ENCODE data around the gene ITFG1. TPM values are rescaled to one million over a fixed set of nuclear protein-coding genes. Genes with fewer than 3 reads are reported as not detected.
"Not testable (repeated sequence)": the region's sequence is repeated elsewhere in the genome, so short reads cannot be mapped to it uniquely, and the experiment has no call there.

The ITFG1 gene
- total and polyA plus RNA-seq, 7 donors, result 12.0 to 59.3 (median 36.0) TPM

- TF ChIP-seq POLR2AphosphoS5 (IDR thresholded peaks at IDR 0.05) (no peak), POLR2A (IDR thresholded peaks at IDR 0.05) (no peak), EP300 (IDR thresholded peaks at IDR 0.05) (no peak), CTCF (IDR thresholded peaks at IDR 0.05) (no peak)
- intact Hi-C loops (cut with DNase I), result no loop called here
- WGBS, 2 donors, result 97 to 98% methylated on average over 3 of the region's 3 CpGs
These were observed 11.1 kb downstream of the ITFG1 start for GRCh38 chr16:47449788-47450187.

GRCh38 chr16:47448830-47449575 lies 11.9 kb downstream of the ITFG1 start:
- intact Hi-C loops (cut with DNase I), result no loop called here
- Histone ChIP-seq H3K36me3 (peaks cover 0 to 66% (median 19%) of the 10 kb centered on the region in 4 donors), H3K27ac (no peak overlapping the region), H3K27me3 (no peaks in the 10 kb centered on the region), H3K4me3 (no peak overlapping the region), H3K9me3 (no peaks in the 10 kb centered on the region), H3K4me1 (no peaks in the 10 kb centered on the region)
- DNase-seq, result no peak
- WGBS, 2 donors, result 27 to 80% methylated on average over 3 of the region's 3 CpGs
- TF ChIP-seq POLR2A (IDR thresholded peaks at IDR 0.05) (no peak), EP300 (IDR thresholded peaks at IDR 0.05) (no peak), CTCF (IDR thresholded peaks at IDR 0.05) (no peak), POLR2AphosphoS5 (IDR thresholded peaks at IDR 0.05) (no peak)

More at GRCh38 chr16:47449788-47450187, 11.1 kb downstream of the ITFG1 start:
- DNase-seq, result no peak
- no peak overlapping the region for H3K4me3 ChIP-seq
- H3K9me3 ChIP-seq, result no peaks in the 10 kb centered on the region
- no peaks in the 10 kb centered on the region for H3K4me1 ChIP-seq
- H3K27me3 ChIP-seq, result no peaks in the 10 kb centered on the region
- H3K27ac ChIP-seq, result no peak overlapping the region
- peaks cover 0 to 74% (median 19%) of the 10 kb centered on the region in 4 donors for H3K36me3 ChIP-seq

- H3K4me1 ChIP-seq, result no peaks in the 10 kb centered on the region
- H3K9me3 ChIP-seq, result no peaks in the 10 kb centered on the region
- H3K36me3 ChIP-seq, result peaks cover 0 to 47% (median 5%) of the 10 kb centered on the region in 4 donors
- no peaks in the 10 kb centered on the region for H3K27me3 ChIP-seq
- no peak for DNase-seq
- TF ChIP-seq CTCF (IDR thresholded peaks at IDR 0.05), result no peak
- no peak for TF ChIP-seq POLR2AphosphoS5 (IDR thresholded peaks at IDR 0.05)
- TF ChIP-seq POLR2A (IDR thresholded peaks at IDR 0.05), result no peak
- H3K27ac ChIP-seq, result no peak overlapping the region
- no peak overlapping the region for H3K4me3 ChIP-seq
- intact Hi-C loops (cut with DNase I), result no loop called here
- WGBS, 2 donors, result 97 to 98% methylated on average over 3 of the region's 3 CpGs
These were observed 14.4 kb downstream of the ITFG1 start for GRCh38 chr16:47446431-47446830.

- H3K27me3 ChIP-seq; H3K27ac ChIP-seq; H3K9me3 ChIP-seq; H3K4me3 ChIP-seq; intact Hi-C loops (cut with DNase I); H3K4me1 ChIP-seq; DNase-seq: not testable (repeated sequence)
- H3K36me3 ChIP-seq, result peaks cover 0 to 23% (median 0%) of the 10 kb centered on the region in 4 donors
These were observed 18.0 kb downstream of the ITFG1 start for GRCh38 chr16:47442884-47443283.

GRCh38 chr16:47440066-47440465 lies 20.8 kb downstream of the ITFG1 start:
- WGBS, 2 donors, result 89 to 91% methylated on average over 3 of the region's 3 CpGs
- H3K9me3 ChIP-seq; DNase-seq; H3K27ac ChIP-seq; intact Hi-C loops (cut with DNase I); H3K4me1 ChIP-seq; H3K4me3 ChIP-seq; H3K27me3 ChIP-seq: not testable (repeated sequence)
- peaks cover 0 to 11% (median 0%) of the 10 kb centered on the region in 4 donors for H3K36me3 ChIP-seq

GRCh38 chr16:47434274-47434673 lies 26.6 kb downstream of the ITFG1 start:
- H3K27me3 ChIP-seq; H3K4me3 ChIP-seq; H3K36me3 ChIP-seq; H3K27ac ChIP-seq; intact Hi-C loops (cut with DNase I); H3K4me1 ChIP-seq; H3K9me3 ChIP-seq; DNase-seq: not testable (repeated sequence)
- WGBS, 2 donors, result 86 to 91% methylated on average over 2 of the region's 2 CpGs
